ENCODE data around the gene PRICKLE2.

The PRICKLE2 gene

GRCh38 chr3:64133987-64134386 lies 91.3 kb downstream of the PRICKLE2 start:
- no peak for DNase-seq (ENCODE audit: low read depth, low spot score)

- no peak for DNase-seq (ENCODE audit: low read depth, low spot score)
These were observed 92.0 kb downstream of the PRICKLE2 start for GRCh38 chr3:64133272-64133671.

DNA sequence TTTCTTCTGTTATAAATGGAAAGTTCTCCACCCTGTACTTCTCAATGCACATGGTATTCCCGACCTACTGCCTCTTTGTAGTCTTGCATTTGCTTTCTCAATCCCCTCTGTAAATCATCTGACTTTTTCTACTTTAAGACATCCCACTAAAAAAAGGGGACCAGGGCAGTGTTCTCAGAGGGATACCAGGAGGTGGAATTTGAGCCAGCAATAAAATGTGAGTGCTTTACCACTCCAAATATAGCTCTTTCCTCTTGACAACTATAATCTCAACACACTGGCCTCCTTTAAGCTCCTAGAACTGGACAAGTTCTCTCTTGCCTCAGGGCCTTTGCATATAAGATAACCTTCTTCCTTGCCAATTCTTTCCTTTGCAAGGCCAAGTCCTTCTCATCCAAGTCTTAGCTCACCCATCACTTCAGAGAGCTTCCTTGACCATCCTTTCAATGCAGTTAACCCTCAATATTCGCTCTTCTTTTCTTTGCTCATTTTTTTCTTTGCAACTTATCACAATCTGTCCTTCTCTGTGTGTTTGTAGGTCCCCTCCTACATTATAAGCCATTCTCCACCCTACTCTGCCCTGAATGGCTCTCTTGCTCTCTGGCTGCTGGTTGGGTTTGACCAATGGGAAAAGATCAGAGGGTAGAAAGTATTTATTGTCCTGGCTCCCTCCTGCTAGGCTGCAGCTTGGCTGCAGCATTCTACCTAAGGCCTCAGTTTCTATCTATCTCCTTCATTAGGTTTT lies 93.4 kb downstream of the PRICKLE2 start:
- DNase-seq (ENCODE audit: low read depth, low spot score), result no peak

GRCh38 chr3:64130436-64130835 lies 94.8 kb downstream of the PRICKLE2 start:
- no peak for DNase-seq (ENCODE audit: low read depth, low spot score)

GRCh38 chr3:64129581-64129980 lies 95.7 kb downstream of the PRICKLE2 start:
- DNase-seq (ENCODE audit: low read depth, low spot score), result no peak

- no peak for DNase-seq (ENCODE audit: low read depth, low spot score)
These were observed 96.2 kb downstream of the PRICKLE2 start for GRCh38 chr3:64129106-64129505.

DNA sequence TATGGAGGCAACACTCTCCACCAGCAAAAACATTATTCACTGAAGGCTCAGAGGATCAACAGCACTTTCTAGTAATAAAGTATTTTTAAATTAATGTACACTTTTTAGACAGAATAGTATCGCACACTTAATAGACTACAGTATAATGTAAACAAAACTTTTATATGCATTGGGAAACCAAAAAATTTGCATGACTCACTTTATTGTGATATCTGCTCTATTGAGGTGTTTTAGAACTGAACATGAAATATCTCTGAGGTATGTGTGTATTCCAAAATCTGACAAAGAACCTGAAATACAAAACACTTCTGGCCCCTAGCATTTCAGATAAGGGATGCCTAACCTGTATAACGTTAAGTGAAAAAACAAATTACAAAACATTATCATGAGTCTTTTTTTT lies 99.7 kb downstream of the PRICKLE2 start:
- DNase-seq (ENCODE audit: low read depth, low spot score), result no peak

GRCh38 chr3:64123931-64124330 lies 101.3 kb downstream of the PRICKLE2 start:
- DNase-seq (ENCODE audit: low read depth, low spot score), result no peak

DNA sequence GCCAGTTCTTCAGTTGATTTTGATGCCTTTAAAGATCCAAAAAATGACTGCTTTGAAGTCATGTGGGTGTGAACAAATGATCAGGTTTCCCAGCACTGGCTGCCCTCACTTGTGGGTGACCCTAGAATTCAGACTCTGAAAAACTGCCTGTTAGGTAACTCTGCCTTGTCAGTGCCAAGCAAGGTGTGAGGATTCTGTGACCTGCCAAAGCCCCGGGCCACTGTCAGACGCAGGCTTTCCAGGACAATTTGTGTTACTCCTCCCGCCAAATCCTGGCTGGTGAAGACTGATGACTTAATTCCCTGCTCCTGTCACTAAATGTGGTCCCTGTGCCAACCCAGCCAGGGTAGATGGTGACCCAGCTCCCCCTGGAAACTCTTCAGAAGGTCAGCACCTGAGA lies 102.8 kb downstream of the PRICKLE2 start:
- DNase-seq (ENCODE audit: low read depth, low spot score), result no peak

GRCh38 chr3:64121750-64122311 lies 103.4 kb downstream of the PRICKLE2 start:
- DNase-seq (ENCODE audit: low read depth, low spot score), result no peak

DNA sequence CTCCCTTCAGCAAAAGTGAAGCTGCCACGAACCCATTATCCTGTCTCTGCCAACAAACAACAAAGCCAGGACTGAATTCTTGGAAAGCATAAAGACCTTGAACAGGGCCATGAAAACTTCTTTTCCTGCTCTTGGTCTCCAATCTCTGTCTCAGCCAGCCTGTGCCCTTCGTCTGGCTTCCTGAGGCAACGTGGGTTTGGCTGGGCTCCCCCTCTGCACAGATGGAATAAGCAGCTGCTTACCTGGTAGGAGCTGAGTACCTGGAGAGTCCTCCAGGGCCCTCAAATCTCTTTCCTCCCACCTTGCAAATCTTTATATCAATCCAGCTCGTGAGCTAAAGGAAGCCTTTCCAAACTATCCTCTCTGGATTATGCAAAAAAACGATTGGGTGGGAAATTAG lies 104.4 kb downstream of the PRICKLE2 start:
- DNase-seq (ENCODE audit: low read depth, low spot score), result no peak

DNA sequence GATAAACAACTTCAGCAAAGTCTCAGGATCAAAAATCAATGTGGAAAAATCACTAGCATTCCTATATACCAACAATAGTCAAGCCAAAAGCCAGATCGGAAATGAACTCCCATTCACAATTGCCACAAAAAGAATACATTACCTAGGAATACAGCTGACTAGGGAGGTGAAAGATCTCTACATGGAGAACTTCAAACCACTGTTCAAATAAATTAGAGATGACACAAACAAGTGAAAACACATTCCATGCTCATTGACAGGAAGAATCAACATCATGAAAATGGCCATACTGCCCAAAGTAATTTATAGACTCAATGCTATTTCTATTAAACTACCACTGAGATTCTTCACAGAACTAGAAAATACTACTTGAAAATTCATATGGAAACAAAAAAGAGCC lies 107.8 kb downstream of the PRICKLE2 start:
- no peak for DNase-seq (ENCODE audit: low read depth, low spot score)

GRCh38 chr3:64114651-64115050 lies 110.6 kb downstream of the PRICKLE2 start:
- DNase-seq (ENCODE audit: low read depth, low spot score), result no peak

DNA sequence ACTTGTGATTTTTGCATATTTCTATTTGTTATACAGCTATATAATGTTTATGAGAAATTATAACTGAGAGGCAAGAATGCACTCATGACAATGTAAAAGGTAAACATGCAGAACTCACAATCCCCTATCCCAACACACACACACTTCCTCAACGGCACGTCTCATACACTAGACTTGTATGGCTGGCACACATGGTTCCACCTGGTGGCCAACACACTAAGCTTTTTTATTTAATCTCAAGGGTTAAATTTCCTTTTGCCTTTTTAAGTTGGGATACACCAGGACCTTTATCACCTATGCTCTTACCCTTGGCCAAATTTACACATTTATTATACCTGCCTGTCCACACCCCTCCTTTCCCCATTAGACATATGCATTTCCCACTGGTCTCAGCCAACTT lies 113.4 kb downstream of the PRICKLE2 start:
- DNase-seq (ENCODE audit: low read depth, low spot score), result no peak

- no peak for DNase-seq (ENCODE audit: low read depth, low spot score)
These were observed 114.2 kb downstream of the PRICKLE2 start for GRCh38 chr3:64111083-64111482.

DNA sequence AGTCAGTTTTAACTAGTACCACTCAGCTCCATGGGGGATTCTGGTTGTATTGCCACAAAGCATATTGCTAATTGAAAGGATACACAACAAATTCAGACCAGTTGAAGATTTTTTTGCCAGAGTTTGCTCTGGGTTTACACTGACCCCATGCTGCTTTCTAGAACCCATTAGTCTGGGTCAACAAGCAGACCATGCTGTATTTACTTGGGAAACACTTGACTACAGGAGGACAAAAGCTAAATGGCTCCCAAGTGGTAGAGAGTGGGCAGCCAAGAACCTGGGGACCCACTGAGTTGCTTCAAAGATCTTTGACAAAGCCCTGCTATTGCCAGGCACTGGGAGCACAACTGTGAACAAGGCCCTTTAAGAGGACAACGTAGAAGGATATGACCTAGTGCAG lies 115.2 kb downstream of the PRICKLE2 start:
- DNase-seq (ENCODE audit: low read depth, low spot score), result no peak

GRCh38 chr3:64109438-64109837 lies 115.8 kb downstream of the PRICKLE2 start:
- DNase-seq (ENCODE audit: low read depth, low spot score), result no peak

GRCh38 chr3:64108784-64109317 lies 116.4 kb downstream of the PRICKLE2 start:
- no peak for DNase-seq (ENCODE audit: low read depth, low spot score)

DNA sequence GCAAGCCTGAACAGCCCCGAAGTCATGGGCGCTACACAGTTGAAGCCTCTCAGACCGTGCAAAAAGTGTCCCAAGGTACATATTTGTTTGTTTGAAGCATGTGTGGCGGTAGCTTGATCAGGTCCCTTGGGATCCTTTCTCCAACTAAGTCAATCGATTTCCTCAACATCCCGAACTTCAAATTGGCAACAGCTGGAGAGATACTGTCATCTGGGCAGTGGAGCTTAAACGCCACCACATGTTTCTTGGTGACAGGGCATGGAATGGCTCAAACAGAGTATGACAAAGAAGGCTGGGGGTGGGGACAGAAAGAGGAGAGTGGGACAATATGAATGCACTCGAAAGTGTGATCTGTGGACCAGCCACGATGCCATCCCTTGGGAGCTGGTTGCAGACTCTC lies 117.0 kb downstream of the PRICKLE2 start:
- no peak for DNase-seq (ENCODE audit: low read depth, low spot score)

DNA sequence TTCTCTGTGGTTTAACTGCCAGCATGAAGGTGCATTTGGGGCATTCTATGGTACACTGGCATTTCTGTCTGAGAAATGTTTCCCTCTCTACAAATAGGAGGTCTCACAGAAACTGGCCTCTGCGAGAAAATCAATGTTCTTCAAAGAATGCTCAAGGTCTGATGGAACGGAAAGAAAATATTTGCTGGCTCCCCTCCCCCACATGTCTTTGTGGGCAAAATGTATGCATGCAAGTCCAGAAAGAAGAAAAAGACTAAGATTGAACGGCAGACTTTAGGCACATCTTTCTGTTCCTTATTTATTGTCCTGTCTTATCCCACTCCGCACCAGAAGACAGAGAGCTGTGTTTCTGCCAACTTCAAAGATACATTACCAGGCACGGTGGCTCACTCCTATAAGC lies 118.1 kb downstream of the PRICKLE2 start:
- DNase-seq (ENCODE audit: low read depth, low spot score), result no peak

DNA sequence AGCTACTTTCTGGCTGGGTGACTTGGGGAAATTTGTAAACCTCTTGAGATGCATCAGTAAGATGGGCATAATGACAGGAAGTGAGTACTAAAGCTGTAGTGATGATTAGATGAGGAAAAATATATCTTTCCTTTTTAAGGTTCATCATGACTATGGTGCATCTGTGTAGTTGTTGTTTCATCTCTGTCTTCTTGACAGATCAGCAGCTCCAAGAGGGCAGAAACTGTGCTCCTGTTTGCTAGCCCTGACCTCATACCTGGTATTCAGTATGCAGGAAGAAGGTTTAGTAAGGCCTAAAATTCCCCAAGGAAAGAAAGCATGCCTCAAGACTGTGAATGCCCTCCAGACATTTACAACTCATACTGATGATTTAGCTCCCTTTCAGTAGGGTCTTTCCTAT lies 119.5 kb downstream of the PRICKLE2 start:
- DNase-seq (ENCODE audit: low read depth, low spot score), result no peak

DNA sequence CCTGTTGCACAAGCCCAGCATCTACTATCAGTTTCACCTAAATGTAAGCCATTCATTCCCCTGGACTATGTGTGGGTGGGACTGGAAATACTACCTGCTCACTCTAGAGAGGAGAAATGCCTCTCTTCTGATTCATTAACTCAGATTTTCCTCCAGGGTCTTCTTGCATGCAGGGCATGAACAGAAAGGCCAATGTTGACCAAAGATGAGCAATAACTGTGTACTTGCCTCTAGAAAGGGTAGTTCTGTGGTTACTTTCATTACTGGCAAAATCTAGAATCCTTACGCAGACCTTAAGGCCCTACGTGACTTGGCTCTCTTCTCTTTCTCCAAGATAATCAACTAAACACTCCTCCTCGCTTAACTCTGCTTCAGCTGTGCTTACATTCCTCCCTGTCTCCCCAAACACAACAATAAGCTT lies 120.6 kb downstream of the PRICKLE2 start:
- DNase-seq (ENCODE audit: low read depth, low spot score), result no peak

- DNase-seq (ENCODE audit: low read depth, low spot score), result no peak
These were observed 121.3 kb downstream of the PRICKLE2 start for GRCh38 chr3:64104006-64104405.
